PC-3 (cell line): ENCODE measurements around the gene ROGDI.

Experiments used
- EZH2 ChIP-seq: fragments of 300-600 bp; sonication (generic); IDR thresholded peaks from one replicate; pipeline ENCODE4 v1.6.1; 2017; ENCODE audit warnings: antibody characterized with exemption, mild to moderate bottlenecking, low read length; ENCODE audit not compliant: unreplicated experiment
- EZH2phosphoT487 ChIP-seq: fragments of 300-600 bp; sonication (generic); IDR thresholded peaks from 2 replicates; pipeline ENCODE4 v1.6.1; 2018; ENCODE audit warnings: mild to moderate bottlenecking, antibody characterized with exemption, low read length, borderline replicate concordance
- TF ChIP-seq, protein P1 (sequence below): fragments of 300-600 bp; sonication (generic); conservative IDR thresholded peaks from 2 replicates; pipeline ENCODE4 v1.5.1; 2017; ENCODE audit warnings: antibody characterized with exemption, low read depth, mild to moderate bottlenecking, low read length

DNA sequence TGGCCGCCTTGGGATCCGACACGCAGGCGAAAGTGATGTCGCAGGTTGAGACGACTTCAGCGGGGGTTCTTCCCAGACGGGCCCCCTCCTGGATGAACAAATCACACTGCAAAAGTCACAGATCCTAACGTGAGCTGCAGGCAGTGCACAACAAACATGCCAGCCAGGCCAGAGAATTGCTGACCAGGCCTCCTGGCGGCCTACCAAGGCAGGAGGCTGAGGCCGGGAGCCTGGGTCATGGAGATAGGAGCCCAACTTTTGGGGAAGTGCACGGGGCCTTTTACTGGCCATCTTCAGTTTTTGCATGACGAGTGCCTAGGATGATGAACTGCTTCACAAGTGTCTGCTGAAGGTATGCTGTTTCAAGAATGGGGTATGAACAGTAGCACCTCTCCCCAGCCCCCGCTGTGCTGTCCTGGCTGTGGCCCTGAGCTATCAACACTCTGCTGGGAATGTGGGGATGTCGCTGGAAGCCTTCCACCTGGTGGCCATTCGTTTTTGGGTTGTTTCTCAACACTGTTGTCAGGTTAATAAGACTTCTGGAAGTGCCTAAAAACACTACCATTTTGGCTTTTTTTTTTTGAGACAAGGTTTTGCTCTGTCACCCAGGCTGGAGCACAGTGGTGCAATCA lies 12.2 kb upstream of the ROGDI start:
- TF ChIP-seq, protein P1, sequence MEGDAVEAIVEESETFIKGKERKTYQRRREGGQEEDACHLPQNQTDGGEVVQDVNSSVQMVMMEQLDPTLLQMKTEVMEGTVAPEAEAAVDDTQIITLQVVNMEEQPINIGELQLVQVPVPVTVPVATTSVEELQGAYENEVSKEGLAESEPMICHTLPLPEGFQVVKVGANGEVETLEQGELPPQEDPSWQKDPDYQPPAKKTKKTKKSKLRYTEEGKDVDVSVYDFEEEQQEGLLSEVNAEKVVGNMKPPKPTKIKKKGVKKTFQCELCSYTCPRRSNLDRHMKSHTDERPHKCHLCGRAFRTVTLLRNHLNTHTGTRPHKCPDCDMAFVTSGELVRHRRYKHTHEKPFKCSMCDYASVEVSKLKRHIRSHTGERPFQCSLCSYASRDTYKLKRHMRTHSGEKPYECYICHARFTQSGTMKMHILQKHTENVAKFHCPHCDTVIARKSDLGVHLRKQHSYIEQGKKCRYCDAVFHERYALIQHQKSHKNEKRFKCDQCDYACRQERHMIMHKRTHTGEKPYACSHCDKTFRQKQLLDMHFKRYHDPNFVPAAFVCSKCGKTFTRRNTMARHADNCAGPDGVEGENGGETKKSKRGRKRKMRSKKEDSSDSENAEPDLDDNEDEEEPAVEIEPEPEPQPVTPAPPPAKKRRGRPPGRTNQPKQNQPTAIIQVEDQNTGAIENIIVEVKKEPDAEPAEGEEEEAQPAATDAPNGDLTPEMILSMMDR = no peak
- no peak for TF ChIP-seq EZH2
- no peak for TF ChIP-seq EZH2phosphoT487
